AG04450 (cell line): ENCODE data around the gene GRIN2A. TPM values are rescaled to one million over a fixed set of nuclear protein-coding genes. Genes with fewer than 3 reads are reported as not detected.

ENCODE experiments used
- CTCF ChIA-PET: fragments of 300-600, 350-600 bp; formaldehyde crosslinking; extraction: SDS; loops from one replicate; lab custom pipeline; 2022; ENCODE audit warnings: antibody characterized with exemption, inconsistent platforms; lab: Charles Lee
- POLR2A ChIA-PET: fragments of 350-600 bp; formaldehyde crosslinking; extraction: SDS; loops from one replicate; lab custom pipeline; 2021; ENCODE audit warnings: antibody characterized with exemption, inconsistent platforms; lab: Yijun Ruan, JAX
- DNase-seq: peaks from one replicate; pipeline ENCODE4 v3.0.0-alpha.2; 2011; ENCODE audit warnings: low read depth, low spot score
- H3K27ac ChIP-seq: one replicate; pipeline ENCODE4 v1.5.1; 2012; ENCODE audit warnings: low read depth, low read length, control low read depth
- H3K27me3 ChIP-seq: one replicate; pipeline ENCODE4 v1.6.0; 2012; ENCODE audit warnings: low read length; ENCODE audit not compliant: control insufficient read depth, insufficient read depth
- H3K4me3 ChIP-seq: 2 replicates; pipeline ENCODE4 v1.5.1; 2011; ENCODE audit warnings: mild to moderate bottlenecking, low read depth, low read length, control low read depth
- H3K9me3 ChIP-seq: 2 replicates; pipeline ENCODE4 v1.5.1; 2012; ENCODE audit warnings: low read length; ENCODE audit not compliant: control insufficient read depth, insufficient read depth
- CTCF ChIP-seq: IDR thresholded peaks from 2 replicates; pipeline ENCODE4 v1.5.1; 2011; ENCODE audit warnings: low read depth, low read length, control low read depth, inconsistent platforms
- polyA plus RNA-seq: library from polyadenylated mRNA; depleted of rRNA; stranded (reverse); fragments of >200 nt; gene quantifications from 2 replicates; pipeline ENCODE4 v1.2.3, GENCODE V29; 2011

Gene GRIN2A
- polyA plus RNA-seq, 1 experiment: not detected

GRCh38 chr16:10090816-10091215 is 91.4 kb downstream of the GRIN2A start:
- H3K4me3 ChIP-seq: no peak overlapping the region
- peaks cover 21% of the 10 kb centered on the region for H3K9me3 ChIP-seq
- no peak for TF ChIP-seq CTCF
- ChIA-PET POLR2A (no interaction called here), CTCF (no interaction called here)
- DNase-seq: no peak
- no peaks in the 10 kb centered on the region for H3K27me3 ChIP-seq
- no peak overlapping the region for H3K27ac ChIP-seq

- Histone ChIP-seq H3K4me3 (no peak overlapping the region), H3K27ac (no peak overlapping the region), H3K9me3 (peaks cover 22% of the 10 kb centered on the region), H3K27me3 (no peaks in the 10 kb centered on the region)
- no peak for TF ChIP-seq CTCF
- CTCF ChIA-PET: no interaction called here
- POLR2A ChIA-PET: no interaction called here
- no peak for DNase-seq
Observed at GRCh38 chr16:10088380-10088793, 93.8 kb downstream of the GRIN2A start.

GRCh38 chr16:10087151-10087550 is 95.1 kb downstream of the GRIN2A start:
- no peak for TF ChIP-seq CTCF
- peaks cover 17% of the 10 kb centered on the region for H3K9me3 ChIP-seq
- no peaks in the 10 kb centered on the region for H3K27me3 ChIP-seq
- no peak overlapping the region for H3K27ac ChIP-seq
- DNase-seq: no peak
- CTCF ChIA-PET: no interaction called here
- no peak overlapping the region for H3K4me3 ChIP-seq
- POLR2A ChIA-PET: no interaction called here

GRCh38 chr16:10086620-10087019 is 95.6 kb downstream of the GRIN2A start:
- Histone ChIP-seq H3K9me3 (peaks cover 17% of the 10 kb centered on the region), H3K27ac (no peak overlapping the region), H3K4me3 (no peak overlapping the region), H3K27me3 (no peaks in the 10 kb centered on the region)
- CTCF ChIA-PET: no interaction called here
- POLR2A ChIA-PET: no interaction called here
- TF ChIP-seq CTCF: no peak
- DNase-seq: no peak

- H3K4me3 ChIP-seq: no peak overlapping the region
- peaks cover 14% of the 10 kb centered on the region for H3K9me3 ChIP-seq
- DNase-seq: no peak
- ChIA-PET POLR2A (no interaction called here), CTCF (no interaction called here)
- no peak overlapping the region for H3K27ac ChIP-seq
- no peaks in the 10 kb centered on the region for H3K27me3 ChIP-seq
- TF ChIP-seq CTCF: no peak
Observed at GRCh38 chr16:10085078-10085798, 97.0 kb downstream of the GRIN2A start.
